SK-N-SH (cell line): Measurements from ENCODE around the gene RPS6KA1. TPM values are rescaled to one million over a fixed set of nuclear protein-coding genes. Genes with fewer than 3 reads are reported as not detected.

Source experiments
- CTCF ChIA-PET: fragments of 300-600, 350-600 bp; formaldehyde crosslinking; extraction: SDS; loops from one replicate; lab custom pipeline; 2021; lab: Yijun Ruan, JAX
- POLR2A ChIA-PET: fragments of 350-600 bp; sonication (Branson Sonifier 250); formaldehyde crosslinking; extraction: SDS; loops from one replicate; lab custom pipeline; 2020; ENCODE audit warnings: antibody characterized with exemption, inconsistent platforms; lab: Yijun Ruan, JAX
- DNase-seq: peaks from one replicate; pipeline ENCODE4 v3.0.0; 2012
- H2AFZ ChIP-seq: fragments of 200-600 bp; sonication (generic); 2 replicates; pipeline ENCODE4 v1.8.1; 2016; ENCODE audit warnings: antibody characterized with exemption, mild to moderate bottlenecking, low read depth
- H3F3A ChIP-seq: fragments of 200-600 bp; sonication (generic); replicated peaks from 2 replicates; pipeline ENCODE3; 2016; ENCODE audit warnings: antibody characterized with exemption, mild to moderate bottlenecking; ENCODE audit not compliant: insufficient read depth
- H3K27ac ChIP-seq, 2 experiments: fragments of 200-500 bp in 1 of 2; fragments of 200-600 bp in 1 of 2; sonication (Bioruptor generic) in 1 of 2; sonication (generic), shearing (Covaris generic) in 1 of 2; 2 replicates each; pipeline versions ENCODE4 v1.5.1 to v1.6.1; 2014 to 2016; ENCODE audit warnings: low read depth in 2 of 2, inconsistent platforms in 1 of 2, low read length in 1 of 2, mild to moderate bottlenecking in 1 of 2, mixed read lengths in 1 of 2
- H3K27me3 ChIP-seq: fragments of 200-600 bp; sonication (generic), shearing (Covaris generic); 2 replicates; pipeline ENCODE4 v1.6.1; 2016; ENCODE audit warnings: mixed run types; ENCODE audit not compliant: insufficient read depth
- H3K36me3 ChIP-seq, 2 experiments: fragments of 200-500 bp in 1 of 2; fragments of 200-600 bp in 1 of 2; sonication (Bioruptor generic) in 1 of 2; sonication (generic) in 1 of 2; replicated peaks in 1 of 2; 2 replicates each; pipeline versions ENCODE3 to v1.5.1; 2014 to 2016; ENCODE audit warnings: low read length in 1 of 2, mild to moderate bottlenecking in 1 of 2; ENCODE audit not compliant: insufficient read depth in 2 of 2, control insufficient read depth in 1 of 2
- H3K4me1 ChIP-seq, 2 experiments: fragments of 200-500 bp in 1 of 2; fragments of 200-600 bp in 1 of 2; sonication (Bioruptor generic) in 1 of 2; sonication (generic), shearing (Covaris generic) in 1 of 2; 2 replicates each; pipeline versions ENCODE4 v1.5.1 to v1.6.1; 2014 to 2016; ENCODE audit warnings: low read depth in 1 of 2, low read length in 1 of 2, mixed run types in 1 of 2; ENCODE audit not compliant: insufficient read depth in 2 of 2, control insufficient read depth in 1 of 2
- H3K4me2 ChIP-seq: fragments of 200-600 bp; sonication (generic), shearing (Covaris generic); 2 replicates; pipeline ENCODE4 v1.6.1; 2017; ENCODE audit warnings: mixed run types
- H3K4me3 ChIP-seq, 2 experiments: fragments of 200-500 bp in 1 of 2; fragments of 200-600 bp in 1 of 2; sonication (Bioruptor generic) in 1 of 2; sonication (generic), shearing (Covaris generic) in 1 of 2; 2 replicates each; pipeline versions ENCODE4 v1.5.1 to v1.8.1; 2014 to 2016; ENCODE audit warnings: low read depth in 2 of 2, inconsistent platforms in 1 of 2, low read length in 1 of 2, mild to moderate bottlenecking in 1 of 2, mixed read lengths in 1 of 2, moderate library complexity in 1 of 2
- H3K79me2 ChIP-seq: fragments of 200-600 bp; sonication (generic); 2 replicates; pipeline ENCODE4 v1.8.1; 2017; ENCODE audit warnings: mild to moderate bottlenecking; ENCODE audit not compliant: insufficient read depth
- H3K9ac ChIP-seq: fragments of 200-600 bp; sonication (generic); 2 replicates; pipeline ENCODE4 v1.6.1; 2017; ENCODE audit warnings: mixed run types
- H3K9me2 ChIP-seq: fragments of 200-600 bp; sonication (generic); 2 replicates; pipeline ENCODE4 v1.6.1; 2017; ENCODE audit warnings: mixed run types
- H3K9me3 ChIP-seq: fragments of 200-600 bp; sonication (generic); 2 replicates; pipeline ENCODE4 v1.6.1; 2017; ENCODE audit warnings: mixed run types, mild to moderate bottlenecking, moderate library complexity
- H4K20me1 ChIP-seq: fragments of 200-600 bp; sonication (generic); 2 replicates; pipeline ENCODE4 v1.6.1; 2017; ENCODE audit warnings: mild to moderate bottlenecking, mixed run types; ENCODE audit not compliant: insufficient read depth
- EP300 ChIP-seq, 2 experiments: IDR thresholded peaks; 2 replicates each; pipeline versions ENCODE4 v1.4.0 to v1.6.1; 2012; ENCODE audit warnings: borderline replicate concordance in 1 of 2, low read depth in 1 of 2, low read length in 1 of 2
- GATA2 ChIP-seq: sonication (generic); formaldehyde crosslinking; IDR thresholded peaks from 2 replicates; pipeline ENCODE4 v1.5.0; 2020; ENCODE audit warnings: mild to moderate bottlenecking, missing genetic modification reagents
- MXI1 ChIP-seq: IDR thresholded peaks from 2 replicates; pipeline ENCODE4 v1.6.1; 2012; ENCODE audit warnings: mild to moderate bottlenecking, low read depth, low read length, improper control_type of control experiment
- NFIC ChIP-seq: IDR thresholded peaks from 2 replicates; pipeline ENCODE4 v1.4.0; 2012; ENCODE audit warnings: borderline replicate concordance
- POLR2AphosphoS5 ChIP-seq: IDR thresholded peaks from 2 replicates; pipeline ENCODE4 v1.6.1; 2012; ENCODE audit warnings: low read depth, low read length
- RAD21 ChIP-seq: IDR thresholded peaks from 2 replicates; pipeline ENCODE4 v1.6.1; 2012; ENCODE audit warnings: mild to moderate bottlenecking, low read length
- RCOR1 ChIP-seq: fragments of 150-350 bp; IDR thresholded peaks from 2 replicates; pipeline ENCODE4 v1.6.1; 2017; ENCODE audit warnings: antibody characterized with exemption, low read length
- SMC3 ChIP-seq: IDR thresholded peaks from 2 replicates; pipeline ENCODE4 v1.6.1; 2012; ENCODE audit warnings: low read depth, low read length, improper control_type of control experiment
- TCF12 ChIP-seq: IDR thresholded peaks from 2 replicates; pipeline ENCODE4 v1.4.0; 2012
- WGBS: methylation state at CpG from one replicate; pipeline ENCODE4 v1.1.6; 2017; ENCODE audit warnings: low lambda C conversion rate; 5-methylcytosine and 5-hydroxymethylcytosine counted together
- polyA plus RNA-seq, 3 experiments: library from polyadenylated mRNA; depleted of rRNA; stranded (reverse); fragments of >200 nt; gene quantifications; 2 replicates each; pipeline ENCODE4 v1.2.3, GENCODE V29; 2012
- TF ChIP-seq, protein P1 (sequence below): fragments of 200-600 bp; sonication (generic); IDR thresholded peaks from 2 replicates; pipeline ENCODE4 v1.6.1; 2017; ENCODE audit warnings: antibody characterized with exemption, mild to moderate bottlenecking, moderate library complexity
- TF ChIP-seq, protein P2 (sequence below): IDR thresholded peaks from 2 replicates; pipeline ENCODE4 v1.4.0; 2012; ENCODE audit warnings: low read depth, borderline replicate concordance
- TF ChIP-seq, protein P3 (sequence below): fragments of 150-350 bp; IDR thresholded peaks from 2 replicates; pipeline ENCODE4 v1.6.1; 2016; ENCODE audit warnings: mild to moderate bottlenecking, low read depth, low read length

The RPS6KA1 gene
- polyA plus RNA-seq, 1 of the 3 experiments (the other 2 are of a cell fraction) = 9.7 TPM

DNA sequence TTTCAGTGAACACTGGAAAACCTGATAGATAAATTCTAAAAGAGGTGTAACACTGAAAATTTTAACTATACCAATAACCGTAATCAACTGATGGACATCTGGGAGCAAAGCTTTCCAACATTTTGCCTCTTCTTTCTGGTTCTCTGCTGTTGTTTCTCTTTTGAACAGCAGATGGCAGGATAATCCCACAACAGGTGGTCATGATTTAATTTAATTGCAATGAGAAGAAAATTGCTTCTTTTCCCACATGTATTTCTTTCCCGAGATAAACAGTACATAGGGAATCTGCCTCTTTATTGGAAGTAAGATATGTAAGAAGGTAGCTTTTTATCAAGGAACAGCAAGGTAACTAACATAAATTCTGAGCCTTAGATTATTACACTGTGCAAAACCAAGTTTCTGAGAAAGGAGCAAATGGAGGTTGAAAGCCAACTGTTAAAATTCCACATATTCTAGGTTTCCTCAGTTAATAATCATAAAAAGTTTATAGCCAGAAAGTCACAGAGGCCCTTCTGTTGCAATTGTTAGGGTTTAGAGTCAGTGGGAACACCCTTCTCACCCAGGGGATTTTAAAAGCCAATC is 72.9 kb downstream of the RPS6KA1 start:
- CTCF ChIA-PET = interaction anchor here (0.6 to 11.1 kb wide), 69 partner anchors 8 to 1089 kb away, joined by 3 to 311 read pairs (median 4); partner anchors contain the start of genes GPN2, PIGV and SFN
- POLR2A ChIA-PET = interaction anchor here (1.7 kb wide), 1 partner anchor 186 kb away, joined by 5 read pairs; no protein-coding TSS in a partner anchor
- H2AFZ ChIP-seq = peak overlapping the region; percentile 36; the same call in 1 of the 2 replicates

DNA sequence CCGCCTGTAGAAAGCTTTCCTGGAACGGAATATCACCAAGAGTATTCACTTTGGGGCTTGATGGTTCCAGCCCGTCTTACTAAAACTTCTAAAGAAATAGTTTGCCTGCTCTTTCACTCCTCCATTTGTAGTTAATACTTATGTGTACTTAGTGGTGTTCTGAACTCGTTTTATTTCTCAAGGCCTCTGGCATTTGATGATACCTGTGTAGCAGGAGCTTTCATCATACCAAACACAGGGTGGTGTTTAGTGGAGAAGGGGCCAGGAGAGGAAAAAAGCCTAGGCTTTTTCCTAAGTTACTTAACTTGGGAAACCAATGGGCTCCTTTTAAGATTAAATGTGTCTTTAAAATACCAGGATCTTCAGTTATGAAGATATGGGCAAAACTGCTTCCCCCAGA is 74.3 kb downstream of the RPS6KA1 start:
- Histone ChIP-seq H4K20me1 (no peaks in the 10 kb centered on the region), H2AFZ (no peak overlapping the region), H3K4me1 (no peaks in the 10 kb centered on the region), H3K9me2 (no peaks in the 10 kb centered on the region), H3K4me2 (no peak overlapping the region), H3K27me3 (no peaks in the 10 kb centered on the region), H3F3A (no peaks in the 10 kb centered on the region), H3K36me3 (no peaks in the 10 kb centered on the region), H3K9me3 (no peaks in the 10 kb centered on the region), H3K4me3 (no peak overlapping the region), H3K27ac (no peak overlapping the region), H3K79me2 (no peaks in the 10 kb centered on the region), H3K9ac (no peak overlapping the region)
- DNase-seq = no peak
- ChIA-PET POLR2A (interaction anchor here (0.5 to 1.4 kb wide), 2 partner anchors 161 to 185 kb away, joined by 3 to 4 read pairs; partner anchors contain the start of gene PIGV), CTCF (interaction anchor here (1.2 to 11.1 kb wide), 10 partner anchors 14 to 274 kb away, joined by 3 to 311 read pairs (median 24); partner anchors contain the start of gene PIGV)
- 63% methylated on average over 4 of the region's 4 CpGs for WGBS
- TF ChIP-seq EP300 (IDR thresholded peaks at IDR 0.05; ENCODE audit: borderline replicate concordance in 1 of 2, low read depth in 1 of 2, low read length in 1 of 2) (no peak), RAD21 (no peak)

More for the DNA sequence above, 72.9 kb downstream of the RPS6KA1 start:
- Histone ChIP-seq H4K20me1 (no peaks in the 10 kb centered on the region), H3F3A (no peaks in the 10 kb centered on the region), H3K4me2 (no peak overlapping the region)
- DNase-seq = peak; percentile 69
- WGBS = 0% methylated on average over 2 of the region's 2 CpGs
- TF ChIP-seq, protein P1, sequence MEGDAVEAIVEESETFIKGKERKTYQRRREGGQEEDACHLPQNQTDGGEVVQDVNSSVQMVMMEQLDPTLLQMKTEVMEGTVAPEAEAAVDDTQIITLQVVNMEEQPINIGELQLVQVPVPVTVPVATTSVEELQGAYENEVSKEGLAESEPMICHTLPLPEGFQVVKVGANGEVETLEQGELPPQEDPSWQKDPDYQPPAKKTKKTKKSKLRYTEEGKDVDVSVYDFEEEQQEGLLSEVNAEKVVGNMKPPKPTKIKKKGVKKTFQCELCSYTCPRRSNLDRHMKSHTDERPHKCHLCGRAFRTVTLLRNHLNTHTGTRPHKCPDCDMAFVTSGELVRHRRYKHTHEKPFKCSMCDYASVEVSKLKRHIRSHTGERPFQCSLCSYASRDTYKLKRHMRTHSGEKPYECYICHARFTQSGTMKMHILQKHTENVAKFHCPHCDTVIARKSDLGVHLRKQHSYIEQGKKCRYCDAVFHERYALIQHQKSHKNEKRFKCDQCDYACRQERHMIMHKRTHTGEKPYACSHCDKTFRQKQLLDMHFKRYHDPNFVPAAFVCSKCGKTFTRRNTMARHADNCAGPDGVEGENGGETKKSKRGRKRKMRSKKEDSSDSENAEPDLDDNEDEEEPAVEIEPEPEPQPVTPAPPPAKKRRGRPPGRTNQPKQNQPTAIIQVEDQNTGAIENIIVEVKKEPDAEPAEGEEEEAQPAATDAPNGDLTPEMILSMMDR = peak; percentile 87
- TF ChIP-seq NFIC (no peak), SMC3 (peak; percentile 92), RCOR1 (0 out of 2 replicates have a peak, but pooled peaks have one; percentile 41), MXI1 (0 out of 2 replicates have a peak, but pooled peaks have one; percentile 46), TCF12 (no peak), EP300 (IDR thresholded peaks at IDR 0.05; ENCODE audit: borderline replicate concordance in 1 of 2, low read depth in 1 of 2, low read length in 1 of 2) (no peak), POLR2AphosphoS5 (no peak), RAD21 (peak; percentile 98), GATA2 (CRISPR knock-in tag) (no peak)
- TF ChIP-seq, protein P2, sequence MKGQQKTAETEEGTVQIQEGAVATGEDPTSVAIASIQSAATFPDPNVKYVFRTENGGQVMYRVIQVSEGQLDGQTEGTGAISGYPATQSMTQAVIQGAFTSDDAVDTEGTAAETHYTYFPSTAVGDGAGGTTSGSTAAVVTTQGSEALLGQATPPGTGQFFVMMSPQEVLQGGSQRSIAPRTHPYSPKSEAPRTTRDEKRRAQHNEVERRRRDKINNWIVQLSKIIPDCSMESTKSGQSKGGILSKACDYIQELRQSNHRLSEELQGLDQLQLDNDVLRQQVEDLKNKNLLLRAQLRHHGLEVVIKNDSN = no peak
- TF ChIP-seq, protein P3, sequence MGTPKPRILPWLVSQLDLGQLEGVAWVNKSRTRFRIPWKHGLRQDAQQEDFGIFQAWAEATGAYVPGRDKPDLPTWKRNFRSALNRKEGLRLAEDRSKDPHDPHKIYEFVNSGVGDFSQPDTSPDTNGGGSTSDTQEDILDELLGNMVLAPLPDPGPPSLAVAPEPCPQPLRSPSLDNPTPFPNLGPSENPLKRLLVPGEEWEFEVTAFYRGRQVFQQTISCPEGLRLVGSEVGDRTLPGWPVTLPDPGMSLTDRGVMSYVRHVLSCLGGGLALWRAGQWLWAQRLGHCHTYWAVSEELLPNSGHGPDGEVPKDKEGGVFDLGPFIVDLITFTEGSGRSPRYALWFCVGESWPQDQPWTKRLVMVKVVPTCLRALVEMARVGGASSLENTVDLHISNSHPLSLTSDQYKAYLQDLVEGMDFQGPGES = no peak
- TF ChIP-seq, all 33 proteins: peak for 5
- Histone ChIP-seq H3K27me3 (no peaks in the 10 kb centered on the region), H3K36me3 (no peaks in the 10 kb centered on the region), H3K27ac (no peak overlapping the region), H3K4me1 (no peaks in the 10 kb centered on the region; a peak in 1 of 4 replicates), H3K9ac (no peak overlapping the region), H3K9me2 (no peaks in the 10 kb centered on the region), H3K4me3 (no peak overlapping the region; a peak in 1 of 4 replicates), H3K9me3 (no peaks in the 10 kb centered on the region), H3K79me2 (no peaks in the 10 kb centered on the region)
